ENCODE data around the gene TPI1. TPM values are rescaled to one million over a fixed set of nuclear protein-coding genes. Genes with fewer than 3 reads are reported as not detected.
A peak's percentile ranks its signal among the peaks of the same experiment; 100 is the strongest.
"Not testable (repeated sequence)": the region's sequence is repeated elsewhere in the genome, so short reads cannot be mapped to it uniquely, and the experiment has no call there.

Gene TPI1
- total RNA-seq, 2 experiments from 2014 or later, result 1,593 to 1,653 TPM

GRCh38 chr12:6886206-6886999 is 19.1 kb downstream of the TPI1 start:
- not testable (repeated sequence) for H3K36me3 Mint-ChIP-seq, H3K27ac Mint-ChIP-seq, H3K4me1 Mint-ChIP-seq

GRCh38 chr12:6887460-6887859 is 20.1 kb downstream of the TPI1 start:
- no peaks in the 10 kb centered on the region for H3K27me3 Mint-ChIP-seq

More at GRCh38 chr12:6886206-6886999, 19.1 kb downstream of the TPI1 start:
- not testable (repeated sequence) for H3K4me3 Mint-ChIP-seq, H3K27me3 Mint-ChIP-seq, DNase-seq, H3K9me3 Mint-ChIP-seq

GRCh38 chr12:6888360-6888759 is 21.0 kb downstream of the TPI1 start:
- Mint-ChIP-seq H3K9me3 (no peaks in the 10 kb centered on the region), H3K4me3 (no peak overlapping the region), H3K27me3 (no peaks in the 10 kb centered on the region), H3K4me1 (peaks cover 19% of the 10 kb centered on the region), H3K36me3 (peaks cover 3% of the 10 kb centered on the region), H3K27ac (no peak overlapping the region)
- DNase-seq, result no peak

More at GRCh38 chr12:6887460-6887859, 20.1 kb downstream of the TPI1 start:
- Mint-ChIP-seq H3K36me3 (peaks cover 5% of the 10 kb centered on the region), H3K27ac (no peak overlapping the region), H3K4me3 (no peak overlapping the region), H3K4me1 (peaks cover 16% of the 10 kb centered on the region), H3K9me3 (no peaks in the 10 kb centered on the region)
- no peak for DNase-seq

GRCh38 chr12:6888794-6889193 is 21.5 kb downstream of the TPI1 start:
- H3K27ac Mint-ChIP-seq, DNase-seq, H3K27me3 Mint-ChIP-seq, H3K9me3 Mint-ChIP-seq, H3K4me3 Mint-ChIP-seq, H3K36me3 Mint-ChIP-seq: not testable (repeated sequence)
- H3K4me1 Mint-ChIP-seq, result peaks cover 19% of the 10 kb centered on the region

- H3K27me3 Mint-ChIP-seq, H3K36me3 Mint-ChIP-seq, H3K9me3 Mint-ChIP-seq, DNase-seq: not testable (repeated sequence)
- Mint-ChIP-seq H3K4me3 (peak overlapping the region; percentile 82), H3K27ac (peak overlapping the region; percentile 90), H3K4me1 (peaks cover 19% of the 10 kb centered on the region)
These were observed 22.6 kb downstream of the TPI1 start for GRCh38 chr12:6889775-6890573.

GRCh38 chr12:6890789-6891645 is 23.7 kb downstream of the TPI1 start:
- peak overlapping the region; percentile 90 for H3K27ac Mint-ChIP-seq

GRCh38 chr12:6891646-6892001 is 24.3 kb downstream of the TPI1 start:
- no peaks in the 10 kb centered on the region for H3K27me3 Mint-ChIP-seq
- H3K4me3 Mint-ChIP-seq, result peak overlapping the region; percentile 82
- no peaks in the 10 kb centered on the region for H3K9me3 Mint-ChIP-seq
- H3K36me3 Mint-ChIP-seq, result peaks cover 1% of the 10 kb centered on the region
- peak overlapping the region; percentile 90 for H3K27ac Mint-ChIP-seq
- H3K4me1 Mint-ChIP-seq, result peaks cover 19% of the 10 kb centered on the region
- DNase-seq, result no peak

More at GRCh38 chr12:6890789-6891645, 23.7 kb downstream of the TPI1 start:
- Mint-ChIP-seq H3K4me3 (peak overlapping the region; percentile 82), H3K9me3 (no peaks in the 10 kb centered on the region), H3K4me1 (peaks cover 19% of the 10 kb centered on the region), H3K27me3 (no peaks in the 10 kb centered on the region), H3K36me3 (peaks cover 1% of the 10 kb centered on the region)
- DNase-seq, result peak; percentile 100

GRCh38 chr12:6892683-6893082 is 25.4 kb downstream of the TPI1 start:
- H3K36me3 Mint-ChIP-seq, DNase-seq, H3K9me3 Mint-ChIP-seq, H3K27me3 Mint-ChIP-seq: not testable (repeated sequence)
- peaks cover 19% of the 10 kb centered on the region for H3K4me1 Mint-ChIP-seq
- peak overlapping the region; percentile 38 for H3K27ac Mint-ChIP-seq
- peak overlapping the region; percentile 32 for H3K4me3 Mint-ChIP-seq

GRCh38 chr12:6894321-6894720 is 27.0 kb downstream of the TPI1 start:
- DNase-seq, result no peak
- H3K36me3 Mint-ChIP-seq, result peaks cover 1% of the 10 kb centered on the region
- no peaks in the 10 kb centered on the region for H3K27me3 Mint-ChIP-seq
- H3K9me3 Mint-ChIP-seq, result no peaks in the 10 kb centered on the region
- no peak overlapping the region for H3K4me3 Mint-ChIP-seq
- H3K27ac Mint-ChIP-seq, result no peak overlapping the region
- H3K4me1 Mint-ChIP-seq, result peaks cover 19% of the 10 kb centered on the region

GRCh38 chr12:6896846-6897435 is 29.6 kb downstream of the TPI1 start:
- Mint-ChIP-seq H3K9me3 (no peaks in the 10 kb centered on the region), H3K27me3 (no peaks in the 10 kb centered on the region)

GRCh38 chr12:6899427-6899826 is 32.1 kb downstream of the TPI1 start:
- Mint-ChIP-seq H3K36me3 (no peaks in the 10 kb centered on the region), H3K4me1 (peaks cover 12% of the 10 kb centered on the region), H3K4me3 (no peak overlapping the region), H3K27me3 (no peaks in the 10 kb centered on the region), H3K27ac (no peak overlapping the region), H3K9me3 (no peaks in the 10 kb centered on the region)
- DNase-seq, result no peak

More at GRCh38 chr12:6896846-6897435, 29.6 kb downstream of the TPI1 start:
- peaks cover 1% of the 10 kb centered on the region for H3K36me3 Mint-ChIP-seq
- no peak overlapping the region for H3K27ac Mint-ChIP-seq
- no peak for DNase-seq
- no peak overlapping the region for H3K4me3 Mint-ChIP-seq
- H3K4me1 Mint-ChIP-seq, result peaks cover 18% of the 10 kb centered on the region

GRCh38 chr12:6899837-6900519 is 32.6 kb downstream of the TPI1 start:
- Mint-ChIP-seq H3K36me3 (no peaks in the 10 kb centered on the region), H3K9me3 (no peaks in the 10 kb centered on the region)
- peak; percentile 30 for DNase-seq

GRCh38 chr12:6902448-6902847 is 35.1 kb downstream of the TPI1 start:
- no peaks in the 10 kb centered on the region for H3K9me3 Mint-ChIP-seq

More at GRCh38 chr12:6899837-6900519, 32.6 kb downstream of the TPI1 start:
- peaks cover 12% of the 10 kb centered on the region for H3K4me1 Mint-ChIP-seq
- H3K27me3 Mint-ChIP-seq, result no peaks in the 10 kb centered on the region
- no peak overlapping the region for H3K4me3 Mint-ChIP-seq
- no peak overlapping the region for H3K27ac Mint-ChIP-seq

GRCh38 chr12:6903722-6904121 is 36.4 kb downstream of the TPI1 start:
- Mint-ChIP-seq H3K4me1 (peaks cover 12% of the 10 kb centered on the region), H3K9me3 (no peaks in the 10 kb centered on the region), H3K27ac (no peak overlapping the region), H3K4me3 (no peak overlapping the region), H3K36me3 (no peaks in the 10 kb centered on the region), H3K27me3 (no peaks in the 10 kb centered on the region)
- DNase-seq, result no peak

More at GRCh38 chr12:6902448-6902847, 35.1 kb downstream of the TPI1 start:
- Mint-ChIP-seq H3K36me3 (no peaks in the 10 kb centered on the region), H3K4me3 (no peak overlapping the region), H3K27me3 (no peaks in the 10 kb centered on the region), H3K4me1 (peaks cover 12% of the 10 kb centered on the region), H3K27ac (no peak overlapping the region)
- DNase-seq, result no peak

Data from activated naive CD8-positive, alpha-beta T cell treated with anti-CD3 and anti-CD28 coated beads for 36 hours (primary cell).